H1 (cell line): ENCODE measurements around the gene ZAR1L. TPM values are rescaled to one million over a fixed set of nuclear protein-coding genes. Genes with fewer than 3 reads are reported as not detected.

Source experiments
- CTCF ChIA-PET: fragments of 300-600 bp; sonication (Branson Sonifier 250); formaldehyde crosslinking; loops from one replicate; lab custom pipeline; 2021; ENCODE audit not compliant: partially characterized antibody; lab: Charles Lee
- POLR2A ChIA-PET: fragments of 300-600 bp; sonication (Branson Sonifier 250); formaldehyde crosslinking; loops from one replicate; lab custom pipeline; 2021; ENCODE audit warnings: inconsistent platforms; ENCODE audit not compliant: partially characterized antibody; lab: Charles Lee
- DNase-seq, 2 experiments: peaks; one replicate each; pipeline versions ENCODE4 v3.0.0 to v3.0.0-alpha.2; 2010 to 2022; ENCODE audit warnings: low spot score in 2 of 2, low read depth in 1 of 2, mixed read lengths in 1 of 2
- FAIRE-seq: peaks from 2 replicates; lab custom pipeline; 2011; peaks lifted over from hg19 to GRCh38; lab: Jason Lieb, UNC
- H2AFZ ChIP-seq: 2 replicates; pipeline ENCODE4 v1.8.1; 2012; ENCODE audit warnings: low read length, inconsistent platforms
- H2AK5ac ChIP-seq: 2 replicates; pipeline ENCODE4 v1.6.1; 2013; ENCODE audit warnings: low read depth, low read length
- H2BK120ac ChIP-seq: replicated peaks from 2 replicates; pipeline ENCODE3; 2013; ENCODE audit warnings: low read depth, low read length, inconsistent platforms
- H2BK12ac ChIP-seq: 2 replicates; pipeline ENCODE4 v1.6.1; 2013; ENCODE audit warnings: low read depth, low read length
- H2BK15ac ChIP-seq: 2 replicates; pipeline ENCODE4 v1.6.1; 2013; ENCODE audit warnings: low read length
- H2BK20ac ChIP-seq: 2 replicates; pipeline ENCODE4 v1.6.1; 2013; ENCODE audit warnings: low read length
- H2BK5ac ChIP-seq: 2 replicates; pipeline ENCODE4 v1.6.1; 2013; ENCODE audit warnings: low read depth, low read length
- H3K14ac ChIP-seq: 2 replicates; pipeline ENCODE4 v1.6.1; 2013; ENCODE audit warnings: inconsistent platforms; ENCODE audit not compliant: insufficient read length
- H3K18ac ChIP-seq: 2 replicates; pipeline ENCODE4 v1.6.1; 2013; ENCODE audit warnings: low read length; ENCODE audit errors: extremely low read depth
- H3K23ac ChIP-seq: 2 replicates; pipeline ENCODE4 v1.6.1; 2013; ENCODE audit warnings: inconsistent platforms; ENCODE audit not compliant: insufficient read length
- H3K23me2 ChIP-seq: 2 replicates; pipeline ENCODE4 v1.6.1; 2013; ENCODE audit warnings: low read depth, low read length
- H3K27ac ChIP-seq: 2 replicates; pipeline ENCODE4 v1.6.1; 2011; ENCODE audit warnings: low read depth, low read length, inconsistent platforms
- H3K27me3 ChIP-seq, 4 experiments: replicated peaks in 1 of 4; 1 replicate in 1 of 4; 2 replicates in 3 of 4; pipeline versions ENCODE4 v1.6.1 to v1.8.1; 2011 to 2013; ENCODE audit warnings: low read length in 3 of 4, mild to moderate bottlenecking in 3 of 4, inconsistent platforms in 2 of 4, mixed read lengths in 2 of 4, moderate library complexity in 1 of 4; ENCODE audit not compliant: control insufficient read depth in 3 of 4, insufficient read depth in 3 of 4; ENCODE audit errors: extremely low read depth in 1 of 4
- H3K36me3 ChIP-seq, 4 experiments: 2 replicates each; pipeline versions ENCODE4 v1.6.1 to v1.8.1; 2011 to 2013; ENCODE audit warnings: mild to moderate bottlenecking in 4 of 4, low read length in 3 of 4, moderate library complexity in 2 of 4, control low read depth in 1 of 4, inconsistent platforms in 1 of 4; ENCODE audit not compliant: insufficient read depth in 4 of 4, control insufficient read depth in 2 of 4
- H3K4ac ChIP-seq: replicated peaks from 2 replicates; pipeline ENCODE3; 2013; ENCODE audit warnings: low read length, low read depth, mixed read lengths, inconsistent platforms; ENCODE audit not compliant: insufficient read length
- H3K4me1 ChIP-seq, 4 experiments: replicated peaks in 1 of 4; 1 replicate in 1 of 4; 2 replicates in 3 of 4; pipeline versions ENCODE4 v1.6.1 to v1.8.1; 2011 to 2013; ENCODE audit warnings: low read length in 3 of 4, inconsistent platforms in 2 of 4, mixed read lengths in 1 of 4; ENCODE audit not compliant: insufficient read depth in 4 of 4, control insufficient read depth in 3 of 4
- H3K4me2 ChIP-seq, 2 experiments: 2 replicates each; pipeline versions ENCODE4 v1.6.1 to v1.8.1; 2011 to 2013; ENCODE audit warnings: low read depth in 2 of 2, low read length in 2 of 2, control low read depth in 1 of 2, inconsistent platforms in 1 of 2, mild to moderate bottlenecking in 1 of 2; ENCODE audit not compliant: insufficient read depth in 1 of 2
- H3K4me3 ChIP-seq, 4 experiments: fragments of 200-600, 300-600 bp in 1 of 4; sonication (generic), shearing (Covaris generic), sonication (Bioruptor Twin) in 1 of 4; 2 replicates each; pipeline versions ENCODE4 v1.5.1 to v1.8.1; 2011 to 2016; ENCODE audit warnings: low read length in 4 of 4, low read depth in 3 of 4, control low read depth in 2 of 4, inconsistent platforms in 2 of 4, mild to moderate bottlenecking in 2 of 4, mixed read lengths in 1 of 4, moderate library complexity in 1 of 4; ENCODE audit not compliant: insufficient read depth in 2 of 4; ENCODE audit errors: extremely low read depth in 1 of 4
- H3K56ac ChIP-seq: replicated peaks from 2 replicates; pipeline ENCODE3; 2013; ENCODE audit warnings: low read depth, mild to moderate bottlenecking, mixed read lengths, low read length, inconsistent platforms; ENCODE audit not compliant: insufficient read length
- H3K79me1 ChIP-seq: 2 replicates; pipeline ENCODE4 v1.6.1; 2013; ENCODE audit warnings: low read depth, low read length, control low read depth
- H3K79me2 ChIP-seq, 2 experiments: 2 replicates each; pipeline versions ENCODE4 v1.6.1 to v1.8.1; 2012 to 2013; ENCODE audit warnings: low read length in 2 of 2, mild to moderate bottlenecking in 2 of 2, inconsistent platforms in 1 of 2; ENCODE audit not compliant: insufficient read depth in 2 of 2, control insufficient read depth in 1 of 2
- H3K9ac ChIP-seq, 4 experiments: replicated peaks in 1 of 4; 1 replicate in 1 of 4; 2 replicates in 3 of 4; pipeline versions ENCODE4 v1.6.1 to v1.8.1; 2011 to 2013; ENCODE audit warnings: low read depth in 3 of 4, low read length in 3 of 4, control low read depth in 2 of 4, mild to moderate bottlenecking in 2 of 4, moderate library complexity in 2 of 4, inconsistent platforms in 1 of 4; ENCODE audit errors: extremely low read depth in 1 of 4
- H3K9me3 ChIP-seq, 2 experiments: 2 replicates each; pipeline versions ENCODE4 v1.6.1 to v1.8.1; 2012 to 2013; ENCODE audit warnings: mild to moderate bottlenecking in 2 of 2, moderate library complexity in 2 of 2, control low read depth in 1 of 2, inconsistent platforms in 1 of 2, low read depth in 1 of 2, low read length in 1 of 2, mixed read lengths in 1 of 2; ENCODE audit not compliant: insufficient read depth in 2 of 2
- H4K20me1 ChIP-seq, 2 experiments: replicated peaks in 1 of 2; 2 replicates each; pipeline versions ENCODE3 to v1.8.1; 2011 to 2013; ENCODE audit warnings: inconsistent platforms in 2 of 2, low read length in 2 of 2, mild to moderate bottlenecking in 1 of 2; ENCODE audit not compliant: insufficient read depth in 2 of 2, control insufficient read depth in 1 of 2
- H4K5ac ChIP-seq: 2 replicates; pipeline ENCODE4 v1.6.1; 2013; ENCODE audit warnings: low read length, low read depth, mixed read lengths, inconsistent platforms; ENCODE audit not compliant: insufficient read length
- H4K8ac ChIP-seq: 2 replicates; pipeline ENCODE4 v1.8.0; 2013; ENCODE audit warnings: mild to moderate bottlenecking, moderate library complexity, low read length, inconsistent platforms; ENCODE audit not compliant: insufficient read depth; ENCODE audit errors: extremely low read depth
- H4K91ac ChIP-seq: replicated peaks from 2 replicates; pipeline ENCODE3; 2013; ENCODE audit warnings: low read length, mixed read lengths, inconsistent platforms; ENCODE audit not compliant: insufficient read length
- TEAD4 ChIP-seq: IDR thresholded peaks from 2 replicates; pipeline ENCODE4 v1.6.1; 2012; ENCODE audit warnings: low read depth, low read length, inconsistent platforms, mixed read lengths
- WGBS, 2 experiments: shearing (Covaris generic) in 1 of 2; methylation state at CpG; one replicate each; pipeline versions ENCODE4 v1.1.6 to v1.1.7; 2013 to 2015; ENCODE audit warnings: low lambda C conversion rate in 2 of 2, mixed read lengths in 2 of 2, inconsistent platforms in 1 of 2, low coverage in 1 of 2, missing lambda C conversion rate in 1 of 2; ENCODE audit not compliant: insufficient replicate concordance in 2 of 2, insufficient coverage in 1 of 2, insufficient read length in 1 of 2; ENCODE audit errors: extremely low coverage in 1 of 2, missing lambda C conversion rate in 1 of 2; 5-methylcytosine and 5-hydroxymethylcytosine counted together
- polyA plus RNA-seq, 7 experiments: library from polyadenylated mRNA; depleted of rRNA in 3 of 7; stranded (reverse) in 5 of 7; unstranded in 2 of 7; fragments of >200 nt in 5 of 7; fragments of 200-250 nt in 2 of 7; gene quantifications; 1 replicate in 5 of 7; 2 replicates in 1 of 7; 4 replicates in 1 of 7; pipeline versions ENCODE4 v1.2.1 to v1.2.3, GENCODE V29; 2011 to 2013; ENCODE audit warnings: missing spikeins in 2 of 7, mixed read lengths in 2 of 7
- total RNA-seq: library from RNA; stranded (reverse); fragmentation: NEBNext Ultra II Directional; extraction: Animal tissue kit (Norgen Biotek cat#: 25700); gene quantifications from 2 replicates; pipeline ENCODE4 v1.2.1, GENCODE V29; 2021

ZAR1L gene
- total and polyA plus RNA-seq, 2 of the 8 experiments (the other 6 are each of a cell fraction or from before 2014, with no cell fraction given) = 0.19 to 0.30 TPM

- H2BK5ac ChIP-seq = no peak overlapping the region
- H3K18ac ChIP-seq = no peak overlapping the region
- POLR2A ChIA-PET = no interaction called here
- H2BK20ac ChIP-seq = no peak overlapping the region
- no peak for DNase-seq
- H3K14ac ChIP-seq = no peak overlapping the region
- H3K9me3 ChIP-seq = no peaks in the 10 kb centered on the region
- H3K9ac ChIP-seq = no peak overlapping the region
- H3K23ac ChIP-seq = no peak overlapping the region
- no peak overlapping the region for H3K4me2 ChIP-seq
- H4K91ac ChIP-seq = no peak overlapping the region
- no peak for FAIRE-seq
- H2BK12ac ChIP-seq = no peak overlapping the region
- WGBS, 2 experiments = 94% methylated on average over 2 of the region's 2 CpGs; no CpG with 5 or more reads in 1 of the 2 experiments
- no peak overlapping the region for H2BK15ac ChIP-seq
- H3K56ac ChIP-seq = no peak overlapping the region
- no peak overlapping the region for H2BK120ac ChIP-seq
- H4K5ac ChIP-seq = no peak overlapping the region
- CTCF ChIA-PET = interaction anchor here (0.6 to 4.1 kb wide), 4 partner anchors 12 to 36 kb away, joined by 3 to 20 read pairs (median 5); no protein-coding TSS in a partner anchor
- no peak overlapping the region for H2AK5ac ChIP-seq
- no peaks in the 10 kb centered on the region for H3K79me1 ChIP-seq
- H3K4ac ChIP-seq = no peak overlapping the region
- no peak overlapping the region for H4K8ac ChIP-seq
- H3K4me3 ChIP-seq = no peak overlapping the region
- no peaks in the 10 kb centered on the region for H3K79me2 ChIP-seq
- no peaks in the 10 kb centered on the region for H3K4me1 ChIP-seq
- H3K23me2 ChIP-seq = no peaks in the 10 kb centered on the region
- H4K20me1 ChIP-seq = no peaks in the 10 kb centered on the region
- no peak overlapping the region for H2AFZ ChIP-seq
- no peaks in the 10 kb centered on the region for H3K27me3 ChIP-seq
- H3K27ac ChIP-seq = no peak overlapping the region
- no peaks in the 10 kb centered on the region for H3K36me3 ChIP-seq
- TF ChIP-seq TEAD4 = no peak
Observed at GRCh38 chr13:32282096-32282711, 33.0 kb downstream of the ZAR1L start.
